ENCODE measurements around the gene BAIAP3.

Gene BAIAP3

DNA sequence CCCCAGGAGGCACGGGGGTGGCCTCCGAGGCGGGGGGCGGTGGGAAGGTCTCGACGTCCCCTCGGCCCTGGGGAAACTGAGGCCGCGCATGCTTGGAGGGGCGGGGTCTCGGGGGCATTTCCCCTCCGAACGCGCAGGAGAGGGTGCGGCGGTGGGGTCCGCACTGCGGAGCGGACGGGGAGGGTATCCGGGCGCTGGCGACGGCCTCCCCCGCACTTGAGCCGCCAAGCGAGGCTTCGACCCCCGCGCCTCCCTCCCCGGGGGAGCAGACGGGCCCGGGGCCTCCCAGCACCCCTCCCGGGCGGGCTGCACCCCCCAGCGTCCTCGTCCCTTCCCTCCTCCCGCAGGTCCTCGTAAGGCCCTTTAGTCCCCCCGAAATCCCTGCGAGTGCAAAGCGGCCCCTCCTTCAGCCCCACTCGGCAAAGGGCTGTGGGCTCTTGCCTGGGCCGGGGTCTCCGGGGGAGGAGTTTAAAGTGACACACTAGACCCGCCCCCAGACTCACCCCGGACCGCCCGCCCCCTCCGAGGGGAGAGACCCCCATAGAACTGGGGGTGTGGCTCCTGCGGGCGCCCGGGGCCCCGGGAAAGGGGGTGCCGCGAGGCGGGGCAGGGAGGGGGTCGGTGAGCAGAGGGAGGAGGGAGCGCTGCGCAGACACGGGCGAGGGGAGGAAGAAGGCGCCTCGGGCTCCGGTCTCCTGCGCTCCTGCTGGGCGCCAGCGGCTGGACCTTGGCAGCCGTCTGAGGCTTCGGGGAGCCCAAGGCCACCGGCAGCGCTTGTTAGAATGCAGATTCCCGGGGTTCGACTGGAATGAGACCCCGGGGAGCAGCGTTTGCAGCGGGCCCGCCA, 632 bp downstream of the BAIAP3 start:
- DNase-seq: no peak

DNA sequence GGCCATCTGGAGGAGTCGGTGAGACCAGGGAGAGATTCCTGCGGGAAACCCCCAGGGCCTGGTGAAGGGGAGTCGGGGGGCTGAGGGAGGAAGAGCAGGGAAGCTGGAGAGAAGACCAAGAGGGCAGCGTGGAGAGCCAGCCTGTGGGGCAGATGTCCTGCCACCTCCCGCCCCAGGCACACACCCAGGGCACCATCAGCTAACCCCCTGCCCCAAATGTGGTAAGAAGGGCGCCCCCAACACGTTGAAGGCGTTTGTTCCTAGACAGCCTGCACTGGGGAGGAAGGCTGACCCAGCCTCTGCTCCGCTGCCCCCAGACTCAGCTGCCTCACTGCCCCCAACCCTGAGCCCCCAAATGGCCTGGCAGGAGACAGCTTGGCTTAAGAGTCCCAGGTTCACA, 1.3 kb downstream of the BAIAP3 start:
- DNase-seq: no peak

DNA sequence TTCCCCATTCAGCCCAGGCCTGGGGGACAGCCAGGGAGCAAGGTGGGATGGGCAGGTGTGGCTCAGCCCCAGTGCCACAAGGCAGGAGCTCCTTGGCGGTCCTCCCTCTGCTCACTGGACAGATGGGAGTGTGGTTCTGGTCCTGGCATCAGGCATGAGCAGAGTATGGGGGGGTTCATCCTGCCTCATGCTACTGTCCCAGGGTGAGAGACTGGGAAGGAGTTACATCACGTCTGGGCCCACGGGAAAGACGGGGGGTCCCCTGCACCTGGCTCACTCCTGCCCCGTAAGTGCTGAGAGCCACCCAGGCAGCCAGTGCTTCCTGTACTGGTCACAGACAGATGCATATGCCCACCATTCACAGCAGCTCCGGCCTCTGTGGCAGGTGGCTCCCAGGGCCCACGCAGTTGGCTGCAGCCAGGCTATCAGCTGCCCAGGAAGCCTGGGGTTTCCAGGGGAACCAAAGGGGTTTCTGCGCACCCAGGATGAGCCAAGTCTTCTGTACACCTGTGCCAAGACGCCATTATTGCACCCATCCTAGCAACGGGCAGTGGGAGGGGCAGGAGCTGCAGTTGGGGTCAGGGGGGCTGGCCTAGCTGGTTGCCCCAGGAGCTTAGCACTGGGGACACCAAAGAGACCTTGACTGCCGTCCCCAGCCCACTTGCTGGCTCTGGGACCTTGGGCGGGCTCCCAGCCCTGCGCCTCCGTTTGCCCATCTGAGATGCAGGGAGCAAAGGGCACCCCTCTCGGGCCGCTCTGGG, 1.9 kb downstream of the BAIAP3 start:
- no peak for DNase-seq

DNA sequence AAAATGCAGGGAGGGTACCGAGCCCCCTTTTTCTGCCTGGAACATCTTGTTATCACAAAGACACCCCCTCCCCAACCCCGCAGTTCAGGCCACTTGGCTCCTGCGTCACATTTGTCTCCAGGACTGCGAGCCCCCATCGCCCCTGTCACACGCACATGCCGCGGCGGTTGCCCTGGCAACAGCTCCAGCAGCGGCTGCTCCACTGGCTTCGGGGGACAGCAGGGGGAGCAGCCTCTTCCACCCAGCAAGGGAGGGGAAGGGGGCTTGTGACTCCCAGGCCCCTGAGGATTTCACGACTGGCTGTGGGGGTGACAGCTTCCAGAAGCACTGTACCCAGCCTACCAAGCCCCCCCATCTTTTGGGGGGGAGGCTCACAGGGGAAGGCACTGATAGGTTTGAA, 2.6 kb downstream of the BAIAP3 start:
- no peak for DNase-seq

DNA sequence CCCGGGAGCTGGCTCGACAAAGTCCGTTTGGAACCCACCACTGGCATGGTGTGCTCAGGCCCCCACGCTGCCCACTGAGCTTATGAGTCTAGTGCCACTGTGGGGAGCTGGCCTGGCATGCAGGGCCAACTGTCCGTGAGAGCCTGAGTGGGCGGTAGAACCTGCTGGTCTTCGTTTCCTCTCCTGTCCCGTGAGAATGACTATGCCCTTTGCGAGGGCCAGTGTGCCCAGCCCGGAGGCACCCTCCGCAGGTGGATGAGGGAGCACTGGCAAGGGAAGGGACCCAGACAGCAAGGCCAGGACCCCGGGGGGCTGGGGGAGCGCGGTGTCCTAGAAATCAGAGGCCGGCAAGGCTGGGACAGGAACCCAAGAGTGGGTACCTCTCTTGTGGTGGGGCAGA, 3.2 kb downstream of the BAIAP3 start:
- DNase-seq: no peak

DNA sequence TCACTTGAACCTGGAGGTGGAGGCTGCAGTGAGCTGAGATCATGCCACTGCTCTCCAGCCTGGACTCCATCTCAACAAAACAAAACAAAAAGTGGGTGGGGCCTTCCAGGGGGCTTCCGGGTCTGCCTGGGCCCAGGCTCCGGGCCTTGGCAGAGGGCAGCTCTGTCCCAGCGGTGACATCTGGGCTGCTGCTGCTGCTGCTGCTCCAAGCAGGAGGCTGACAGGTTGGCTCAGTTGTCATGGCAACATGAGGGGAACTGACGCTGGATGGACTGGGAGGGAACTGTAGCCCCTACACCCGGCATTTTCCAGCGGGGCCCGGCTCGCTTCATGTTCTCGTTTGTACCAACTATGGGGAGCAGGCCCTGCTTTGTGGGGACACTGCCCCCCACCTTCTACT, 4.0 kb downstream of the BAIAP3 start:
- no peak for DNase-seq

DNA sequence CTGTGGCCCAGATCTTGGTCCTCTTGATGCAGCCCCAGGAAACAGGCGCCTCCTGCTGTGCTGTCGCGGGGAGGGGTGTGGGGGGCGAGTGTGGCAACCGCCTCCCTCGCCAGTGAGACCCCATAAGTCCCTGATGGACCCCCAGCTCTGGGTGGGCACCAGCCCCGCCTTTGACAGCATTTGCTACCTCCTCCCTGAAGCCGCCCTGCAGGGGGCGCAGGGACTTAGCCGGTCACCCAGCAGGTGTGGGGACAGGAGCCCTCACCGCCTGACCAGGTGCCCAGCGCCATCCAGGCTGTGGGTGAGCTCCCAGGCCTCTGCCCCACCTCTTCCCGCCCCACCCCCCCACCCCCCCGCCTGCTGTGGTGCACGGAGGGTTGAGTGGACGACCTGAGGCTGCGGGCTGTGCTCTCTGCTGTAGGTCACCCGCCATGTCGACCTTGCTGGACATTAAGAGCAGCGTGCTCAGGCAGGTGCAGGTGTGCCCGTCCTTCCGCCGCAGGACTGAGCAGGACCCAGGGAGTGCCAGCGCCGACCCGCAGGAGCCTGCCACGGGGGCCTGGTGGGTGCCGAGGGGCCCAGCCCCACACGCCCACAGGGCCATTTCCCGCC, 4.8 kb downstream of the BAIAP3 start:
- no peak for DNase-seq

DNA sequence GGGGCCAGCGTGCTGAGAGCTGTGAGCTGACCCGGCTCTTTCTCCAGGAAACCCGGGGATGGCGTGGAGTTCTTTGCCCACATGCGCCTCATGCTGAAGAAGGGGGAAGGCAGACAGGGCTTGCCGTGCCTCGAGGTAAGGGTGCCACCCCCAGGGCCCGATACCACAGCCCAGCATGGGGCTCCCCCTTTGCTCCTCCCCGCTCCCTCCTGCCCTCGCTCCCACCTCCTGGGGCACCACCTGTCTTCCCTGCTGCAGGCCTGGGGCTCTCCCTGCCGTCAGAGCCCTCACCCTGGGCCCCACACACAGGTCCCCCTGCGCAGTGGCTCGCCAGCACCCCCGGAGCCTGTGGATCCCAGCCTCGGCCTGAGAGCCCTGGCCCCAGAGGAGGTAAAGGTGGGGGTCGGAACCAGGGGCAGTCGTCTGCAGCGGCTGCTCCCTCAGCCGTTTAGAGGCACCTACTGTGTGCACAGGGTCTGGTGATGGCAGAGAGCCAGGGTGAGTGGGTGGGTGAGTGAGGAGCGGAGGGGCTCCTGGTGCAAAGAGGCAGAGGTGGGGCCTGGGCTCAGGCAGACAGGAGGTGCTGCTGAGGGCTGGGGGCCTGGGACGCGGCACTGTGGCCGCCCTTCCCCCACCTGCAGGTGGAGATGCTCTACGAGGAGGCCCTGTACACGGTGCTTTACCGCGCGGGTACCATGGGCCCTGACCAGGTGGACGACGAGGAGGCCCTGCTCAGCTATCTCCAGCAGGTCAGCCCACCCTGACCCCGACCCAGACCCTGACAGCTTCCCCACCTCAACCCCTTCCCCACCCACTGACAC, 5.6 kb downstream of the BAIAP3 start:
- DNase-seq: no peak

DNA sequence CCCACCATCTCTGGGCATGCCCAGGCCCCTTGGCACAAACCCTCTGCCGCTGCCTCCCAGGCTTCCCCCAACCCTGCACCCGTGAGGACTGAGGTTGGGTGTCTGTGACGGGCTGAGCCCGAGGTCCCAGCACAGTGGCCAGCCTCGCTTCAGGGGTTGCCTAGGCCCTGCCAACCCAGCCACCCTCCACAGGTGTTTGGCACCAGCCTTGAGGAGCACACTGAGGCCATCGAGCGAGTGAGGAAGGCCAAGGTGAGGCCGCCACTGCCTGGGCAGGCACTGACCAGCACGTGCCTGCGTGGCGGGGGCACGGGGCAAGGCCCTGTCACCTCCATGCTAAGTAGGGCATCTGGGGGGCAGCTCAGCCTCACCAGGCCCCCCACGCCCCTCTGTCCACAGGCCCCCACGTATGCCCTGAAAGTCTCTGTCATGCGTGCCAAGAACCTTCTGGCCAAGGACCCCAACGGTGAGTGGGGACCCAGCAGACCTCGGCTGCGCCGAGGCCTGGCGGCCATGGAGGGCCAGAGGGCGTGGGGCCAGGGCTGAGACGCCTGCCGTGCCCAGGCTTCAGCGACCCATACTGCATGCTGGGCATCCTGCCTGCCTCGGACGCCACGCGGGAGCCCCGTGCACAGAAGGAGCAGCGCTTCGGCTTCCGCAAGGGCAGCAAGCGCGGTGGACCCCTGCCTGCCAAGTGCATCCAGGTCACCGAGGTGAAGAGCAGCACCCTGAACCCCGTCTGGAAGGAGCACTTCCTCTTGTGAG, 7.5 kb downstream of the BAIAP3 start:
- DNase-seq: no peak

DNA sequence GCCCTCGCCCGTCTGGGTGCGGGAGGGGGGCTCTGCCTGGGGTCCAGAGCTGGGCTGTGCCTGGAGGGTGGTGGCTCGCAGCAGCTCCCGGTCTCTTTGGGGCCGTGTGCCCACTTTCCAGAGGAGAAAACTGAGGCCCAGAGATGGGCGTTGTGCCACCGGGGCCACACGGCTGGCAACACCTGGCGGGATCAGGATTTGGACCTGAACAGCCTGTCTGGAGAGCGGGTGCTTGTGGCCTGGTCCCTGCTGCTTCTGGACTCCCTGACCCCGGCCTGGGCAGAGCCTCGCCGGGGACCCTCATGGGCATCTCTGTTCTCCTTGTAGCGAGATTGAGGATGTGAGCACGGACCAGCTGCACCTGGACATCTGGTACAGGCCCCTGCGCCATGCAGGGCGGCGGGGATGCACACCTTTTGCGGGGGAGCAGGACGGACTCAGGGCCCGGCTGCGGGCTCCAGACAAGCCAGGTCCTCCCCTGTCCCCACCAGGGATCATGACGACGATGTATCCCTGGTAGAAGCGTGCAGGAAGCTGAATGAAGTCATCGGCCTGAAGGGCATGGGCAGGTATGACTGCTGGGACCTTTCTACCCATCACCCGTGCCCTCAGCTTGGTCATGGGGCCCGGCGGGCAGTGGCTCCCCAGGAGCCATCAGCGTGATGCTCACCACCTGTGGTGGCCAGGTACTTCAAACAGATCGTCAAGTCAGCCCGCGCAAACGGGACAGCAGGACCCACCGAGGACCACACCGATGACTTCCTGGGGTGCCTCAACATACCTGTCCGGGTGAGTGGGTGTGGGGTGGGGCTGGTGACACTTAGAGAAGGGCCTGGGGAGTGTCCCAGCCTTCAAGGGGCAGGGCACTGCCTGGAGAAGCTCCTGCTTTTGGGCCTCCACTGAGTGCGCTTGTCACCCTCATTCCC, 8.3 kb downstream of the BAIAP3 start:
- no peak for DNase-seq

DNA sequence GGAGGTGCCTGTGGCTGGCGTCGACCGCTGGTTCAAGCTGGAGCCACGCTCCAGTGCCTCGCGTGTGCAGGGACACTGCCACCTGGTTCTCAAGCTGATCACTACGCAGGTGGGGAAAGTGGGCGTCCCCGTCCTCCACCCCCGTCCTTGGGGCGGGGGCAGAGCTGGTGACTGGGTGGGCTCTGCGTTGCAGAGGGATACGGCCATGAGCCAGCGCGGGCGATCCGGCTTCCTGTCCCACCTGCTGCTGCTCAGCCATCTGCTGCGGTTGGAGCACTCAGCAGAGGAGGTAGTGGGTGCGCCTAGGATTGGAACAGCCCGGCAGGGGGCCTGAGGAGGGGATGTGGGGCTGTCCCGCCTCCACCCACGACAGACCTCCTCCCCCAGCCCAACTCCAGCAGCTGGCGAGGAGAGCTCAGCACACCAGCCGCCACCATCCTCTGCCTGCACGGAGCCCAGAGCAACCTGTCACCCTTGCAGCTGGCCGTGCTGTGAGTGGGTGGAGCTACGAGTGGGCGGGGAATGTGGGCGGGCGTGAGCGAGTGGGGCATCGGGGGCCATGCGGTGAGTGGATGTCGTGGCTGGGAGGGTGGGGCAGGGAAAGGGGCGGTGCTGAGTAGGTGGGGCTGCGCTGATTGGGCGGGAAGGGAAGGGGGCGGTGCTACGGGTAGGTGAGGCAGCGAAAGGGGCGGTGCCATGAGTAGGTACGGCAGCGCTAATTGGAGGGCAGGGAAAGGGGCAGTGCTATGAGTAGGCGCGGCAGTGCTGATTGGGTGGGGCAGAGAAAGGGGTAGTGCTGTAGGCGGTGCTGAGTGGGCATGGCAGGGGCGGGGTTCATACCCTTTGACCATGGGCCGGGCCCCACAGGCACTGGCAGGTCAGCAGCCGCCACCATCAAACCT, 9.3 kb downstream of the BAIAP3 start:
- DNase-seq: peak; percentile 98 to 99

DNA sequence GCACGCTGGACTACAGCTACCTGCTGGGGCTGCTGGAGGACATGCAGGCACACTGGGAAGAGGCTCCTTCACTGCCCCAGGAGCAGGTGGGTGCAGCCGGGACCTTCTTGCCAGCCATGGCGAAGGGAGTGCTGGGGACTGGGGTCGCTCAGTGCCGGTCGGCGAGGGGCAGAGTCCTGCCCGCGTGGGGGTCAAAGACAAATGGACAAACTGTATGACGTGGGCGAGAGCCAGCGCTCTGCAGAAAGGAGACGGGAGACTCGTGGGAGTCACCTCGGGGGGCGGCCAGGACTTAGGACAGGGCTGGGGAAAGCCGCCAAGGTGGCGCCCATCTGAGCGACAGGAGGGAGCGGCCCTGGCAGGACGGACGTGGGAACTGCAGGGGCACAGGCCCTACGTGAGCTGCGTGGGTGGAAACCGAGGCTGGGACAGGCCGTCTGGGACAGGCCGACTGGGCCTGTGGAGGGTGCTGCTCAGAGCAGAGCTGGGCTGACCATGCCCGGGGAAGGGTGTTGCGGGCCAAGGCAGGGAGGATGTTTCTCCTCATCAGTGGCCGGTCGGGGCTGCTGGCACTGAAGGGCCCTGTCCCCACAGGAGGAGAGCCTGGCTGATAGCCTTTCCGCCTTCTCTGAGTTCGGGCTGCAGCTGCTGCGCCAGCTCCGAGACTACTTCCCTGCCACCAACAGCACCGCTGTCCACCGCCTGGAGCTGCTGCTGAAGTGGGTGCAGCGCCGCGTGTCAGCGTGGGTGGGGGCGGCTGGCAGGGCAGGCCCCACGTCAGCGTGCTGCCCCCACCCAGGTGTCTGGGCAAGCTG, 10.2 kb downstream of the BAIAP3 start:
- no peak for DNase-seq

DNA sequence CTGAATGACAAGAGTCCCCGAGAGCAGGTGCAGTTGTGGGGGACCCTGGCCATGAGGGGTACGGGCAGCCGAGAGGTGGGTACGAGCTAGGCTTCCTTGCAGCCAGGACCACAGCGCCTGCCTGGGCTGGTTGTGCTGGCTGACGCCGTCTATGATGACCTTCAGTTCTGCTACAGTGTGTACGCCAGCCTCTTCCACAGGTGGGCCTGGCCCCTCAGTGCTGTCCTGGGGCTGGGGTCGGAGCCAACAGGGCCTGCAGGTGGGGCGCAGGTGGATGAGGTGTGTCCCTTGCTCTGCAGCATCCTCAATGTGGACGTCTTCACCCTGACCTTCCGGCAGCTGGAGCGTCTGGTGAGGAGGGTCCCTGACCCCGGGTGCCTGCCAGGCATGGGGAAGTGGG, 11.1 kb downstream of the BAIAP3 start:
- no peak for DNase-seq

DNA sequence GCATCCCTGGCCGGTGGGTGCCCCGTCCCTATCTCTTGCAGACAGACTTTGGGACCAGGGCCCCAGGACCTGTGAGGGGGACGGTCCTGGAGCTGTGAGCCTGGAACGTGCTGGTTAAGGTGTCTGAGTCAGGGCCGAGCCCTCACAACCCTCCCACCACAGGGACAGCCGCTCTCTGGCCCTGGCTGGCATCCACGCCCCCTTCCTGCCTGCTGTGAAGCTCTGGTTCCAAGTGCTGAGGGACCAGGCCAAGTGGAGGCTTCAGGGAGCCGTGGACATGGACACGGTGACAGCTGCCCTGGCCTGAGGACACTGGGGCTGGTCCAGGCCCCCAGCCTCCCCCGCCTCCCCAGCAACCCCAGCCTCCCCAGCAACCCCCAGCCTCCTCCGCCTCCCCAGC, 11.6 kb downstream of the BAIAP3 start:
- no peak for DNase-seq

DNA sequence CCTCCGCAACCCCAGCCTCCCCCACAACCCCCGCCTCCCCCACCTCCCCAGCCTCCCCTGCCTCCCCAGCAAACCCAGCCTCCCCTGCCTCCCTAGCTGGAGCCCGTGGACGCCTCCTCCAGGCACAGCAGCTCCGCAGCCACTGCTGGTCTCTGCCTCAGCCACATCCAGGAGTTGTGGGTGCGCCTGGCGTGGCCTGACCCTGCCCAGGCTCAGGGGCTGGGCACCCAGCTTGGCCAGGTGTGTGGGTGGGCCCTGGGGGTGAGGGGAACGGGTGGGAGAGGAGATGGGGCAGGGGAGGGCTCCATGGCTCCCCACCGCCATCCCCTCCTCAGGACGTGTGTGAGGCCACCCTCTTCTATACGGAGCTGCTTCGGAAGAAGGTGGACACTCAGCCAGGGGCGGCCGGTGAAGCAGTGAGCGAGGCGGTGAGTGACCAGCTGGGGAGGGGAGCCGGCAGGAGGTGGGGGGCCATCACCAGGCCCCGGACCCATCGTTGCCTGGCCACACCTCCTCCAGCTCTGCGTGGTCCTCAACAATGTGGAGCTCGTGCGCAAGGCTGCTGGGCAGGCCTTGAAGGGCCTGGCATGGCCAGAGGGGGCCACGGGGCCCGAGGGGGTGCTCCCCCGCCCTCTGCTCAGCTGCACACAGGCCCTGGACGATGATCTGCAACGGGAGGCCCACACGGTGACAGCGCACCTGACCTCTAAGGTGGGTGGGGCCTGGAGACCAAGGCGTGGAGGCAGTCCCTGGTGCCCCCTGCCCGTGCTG, 12.4 kb downstream of the BAIAP3 start:
- DNase-seq: no peak

DNA sequence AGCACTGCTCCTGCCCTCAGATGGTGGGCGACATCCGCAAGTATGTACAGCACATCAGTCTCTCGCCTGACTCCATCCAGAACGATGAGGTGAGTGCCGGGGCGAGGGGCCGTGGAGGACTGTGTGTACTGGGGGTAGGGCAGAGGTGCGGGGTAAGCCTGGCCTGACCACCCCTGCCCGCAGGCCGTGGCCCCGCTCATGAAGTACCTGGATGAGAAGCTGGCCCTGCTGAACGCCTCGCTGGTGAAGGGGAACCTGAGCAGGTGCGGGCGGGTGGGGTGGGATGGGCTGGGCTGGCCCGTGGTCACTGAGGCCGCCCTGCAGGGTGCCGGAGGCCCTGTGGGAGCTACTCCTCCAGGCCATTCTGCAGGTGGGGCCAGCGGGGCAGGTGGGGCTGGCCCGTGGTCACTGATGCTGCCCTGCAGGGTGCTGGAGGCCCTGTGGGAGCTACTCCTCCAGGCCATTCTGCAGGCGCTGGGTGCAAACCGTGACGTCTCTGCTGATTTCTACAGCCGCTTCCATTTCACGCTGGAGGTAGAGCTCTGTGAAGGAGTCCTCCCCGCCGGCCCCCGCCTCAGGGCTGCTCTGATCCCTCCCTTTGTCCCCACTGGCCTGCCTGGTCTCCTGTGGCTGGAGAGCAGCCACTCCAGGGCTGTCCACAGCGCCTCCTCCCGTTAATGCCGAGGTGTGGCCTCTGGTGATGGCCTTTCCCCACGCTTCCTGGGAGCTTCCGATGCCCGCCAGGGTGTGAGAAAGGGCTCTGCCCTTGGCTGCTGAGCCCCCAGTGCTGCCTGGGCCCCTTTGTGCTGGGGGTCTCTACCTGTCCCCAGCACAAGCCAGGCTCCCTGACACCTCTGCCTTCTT, 13.2 kb downstream of the BAIAP3 start:
- no peak for DNase-seq

DNA sequence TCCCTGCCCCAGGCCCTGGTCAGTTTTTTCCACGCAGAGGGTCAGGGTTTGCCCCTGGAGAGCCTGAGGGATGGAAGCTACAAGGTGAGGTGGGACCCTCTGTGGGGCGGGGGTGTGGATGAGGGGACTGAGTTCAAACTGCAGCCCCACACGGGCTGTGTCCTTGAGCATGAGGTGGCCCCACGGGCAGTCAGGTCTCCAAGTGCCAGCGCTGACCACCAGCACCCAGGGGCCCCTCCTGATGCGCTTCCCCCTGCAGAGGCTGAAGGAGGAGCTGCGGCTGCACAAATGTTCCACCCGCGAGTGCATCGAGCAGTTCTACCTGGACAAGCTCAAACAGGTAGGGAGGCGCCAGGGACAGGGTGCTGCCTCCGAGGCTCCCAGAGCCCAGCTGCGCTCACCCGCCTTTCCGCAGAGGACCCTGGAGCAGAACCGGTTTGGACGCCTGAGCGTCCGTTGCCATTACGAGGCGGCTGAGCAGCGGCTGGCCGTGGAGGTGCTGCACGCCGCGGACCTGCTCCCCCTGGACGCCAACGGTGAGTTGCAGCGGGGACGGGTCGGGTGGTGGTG, 13.9 kb downstream of the BAIAP3 start:
- DNase-seq: no peak
